ENCODE data around the gene FBXW7.

GRCh38 chr4:152585023-152585441 lies 49.1 kb upstream of the FBXW7 start:
- TF ChIP-seq, protein P1, sequence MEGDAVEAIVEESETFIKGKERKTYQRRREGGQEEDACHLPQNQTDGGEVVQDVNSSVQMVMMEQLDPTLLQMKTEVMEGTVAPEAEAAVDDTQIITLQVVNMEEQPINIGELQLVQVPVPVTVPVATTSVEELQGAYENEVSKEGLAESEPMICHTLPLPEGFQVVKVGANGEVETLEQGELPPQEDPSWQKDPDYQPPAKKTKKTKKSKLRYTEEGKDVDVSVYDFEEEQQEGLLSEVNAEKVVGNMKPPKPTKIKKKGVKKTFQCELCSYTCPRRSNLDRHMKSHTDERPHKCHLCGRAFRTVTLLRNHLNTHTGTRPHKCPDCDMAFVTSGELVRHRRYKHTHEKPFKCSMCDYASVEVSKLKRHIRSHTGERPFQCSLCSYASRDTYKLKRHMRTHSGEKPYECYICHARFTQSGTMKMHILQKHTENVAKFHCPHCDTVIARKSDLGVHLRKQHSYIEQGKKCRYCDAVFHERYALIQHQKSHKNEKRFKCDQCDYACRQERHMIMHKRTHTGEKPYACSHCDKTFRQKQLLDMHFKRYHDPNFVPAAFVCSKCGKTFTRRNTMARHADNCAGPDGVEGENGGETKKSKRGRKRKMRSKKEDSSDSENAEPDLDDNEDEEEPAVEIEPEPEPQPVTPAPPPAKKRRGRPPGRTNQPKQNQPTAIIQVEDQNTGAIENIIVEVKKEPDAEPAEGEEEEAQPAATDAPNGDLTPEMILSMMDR (IDR thresholded peaks at IDR 0.05; ENCODE audit: poor library complexity), result no peak
- no peak for TF ChIP-seq EZH2 (IDR thresholded peaks at IDR 0.05; ENCODE audit: borderline replicate concordance)
- TF ChIP-seq EZH2phosphoT487 (IDR thresholded peaks at IDR 0.05; ENCODE audit: low read depth, severe bottlenecking, unreplicated experiment), result no peak

Measured in hepatocyte (in vitro differentiated cells).